ES-I3 (cell line): ENCODE measurements around the gene RBM39.

Experiments
- H3K36me3 ChIP-seq: 2 replicates; pipeline ENCODE4 v1.6.1; 2013; ENCODE audit warnings: mild to moderate bottlenecking, low read length, control low read depth, moderate library complexity; ENCODE audit not compliant: insufficient read depth
- H3K4me1 ChIP-seq: 2 replicates; pipeline ENCODE4 v1.6.1; 2013; ENCODE audit warnings: mild to moderate bottlenecking, control low read depth, low read length; ENCODE audit not compliant: insufficient read depth
- H3K9ac ChIP-seq: 2 replicates; pipeline ENCODE4 v1.6.1; 2013; ENCODE audit warnings: low read depth, mild to moderate bottlenecking, low read length, moderate library complexity
- H3K9me3 ChIP-seq: 2 replicates; pipeline ENCODE4 v1.6.1; 2013; ENCODE audit warnings: mild to moderate bottlenecking, low read length, moderate library complexity; ENCODE audit not compliant: control insufficient read depth, insufficient read depth

Gene RBM39

GRCh38 chr20:35664466-35665206, 77.4 kb downstream of the RBM39 start, which contains the start of the genes CPNE1 and RBM12:
CPNE1 (minus strand) TSS chr20:35664900; CDS start chr20:35632923, 31,977 bp downstream.
RBM12 (minus strand) TSS chr20:35664900; CDS start chr20:35655322, 9,578 bp downstream.
- Histone ChIP-seq H3K4me1 (peaks cover 18% of the 10 kb centered on the region; the same call in 1 of the 2 replicates), H3K9me3 (no peaks in the 10 kb centered on the region), H3K9ac (peak within 1 kb of the TSS; percentile 89), H3K36me3 (peaks cover 6% of the 10 kb centered on the region)

GRCh38 chr20:35663516-35664465, 78.3 kb downstream of the RBM39 start:
- Histone ChIP-seq H3K4me1 (peaks cover 18% of the 10 kb centered on the region; the same call in 1 of the 2 replicates), H3K9ac (peak overlapping the region; percentile 89), H3K36me3 (no peaks in the 10 kb centered on the region), H3K9me3 (no peaks in the 10 kb centered on the region)

- H3K36me3 ChIP-seq: no peaks in the 10 kb centered on the region
- H3K9ac ChIP-seq: peak overlapping the region; percentile 22; the same call in 1 of the 2 replicates
- H3K4me1 ChIP-seq: peaks cover 18% of the 10 kb centered on the region; the same call in 1 of the 2 replicates
- H3K9me3 ChIP-seq: no peaks in the 10 kb centered on the region
Measured at GRCh38 chr20:35662551-35662950, 79.5 kb downstream of the RBM39 start.

GRCh38 chr20:35661908-35662307, 80.2 kb downstream of the RBM39 start:
- Histone ChIP-seq H3K36me3 (no peaks in the 10 kb centered on the region), H3K4me1 (peaks cover 18% of the 10 kb centered on the region; the same call in 1 of the 2 replicates), H3K9ac (no peak overlapping the region), H3K9me3 (no peaks in the 10 kb centered on the region)

DNA sequence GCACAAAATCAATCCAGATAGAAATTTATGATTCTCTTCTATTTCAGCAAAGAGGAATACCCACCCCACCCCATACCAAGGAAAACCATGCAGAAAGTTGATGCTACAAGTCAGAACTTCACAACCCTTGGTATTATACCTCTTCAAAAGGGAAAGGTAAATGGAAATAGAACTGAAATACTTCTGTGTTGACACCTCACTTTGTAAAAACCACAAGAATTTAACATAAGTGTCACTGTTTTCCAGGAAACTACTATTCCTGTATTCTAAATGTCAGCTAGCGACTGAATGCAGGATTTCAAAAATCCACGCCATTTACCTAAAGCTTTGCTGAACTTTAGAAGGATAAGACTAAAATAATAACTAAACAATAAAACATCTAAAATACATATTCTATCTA, 81.0 kb downstream of the RBM39 start:
- H3K9ac ChIP-seq: no peak overlapping the region
- no peaks in the 10 kb centered on the region for H3K36me3 ChIP-seq
- no peaks in the 10 kb centered on the region for H3K9me3 ChIP-seq
- H3K4me1 ChIP-seq: peaks cover 18% of the 10 kb centered on the region; the same call in 1 of the 2 replicates

DNA sequence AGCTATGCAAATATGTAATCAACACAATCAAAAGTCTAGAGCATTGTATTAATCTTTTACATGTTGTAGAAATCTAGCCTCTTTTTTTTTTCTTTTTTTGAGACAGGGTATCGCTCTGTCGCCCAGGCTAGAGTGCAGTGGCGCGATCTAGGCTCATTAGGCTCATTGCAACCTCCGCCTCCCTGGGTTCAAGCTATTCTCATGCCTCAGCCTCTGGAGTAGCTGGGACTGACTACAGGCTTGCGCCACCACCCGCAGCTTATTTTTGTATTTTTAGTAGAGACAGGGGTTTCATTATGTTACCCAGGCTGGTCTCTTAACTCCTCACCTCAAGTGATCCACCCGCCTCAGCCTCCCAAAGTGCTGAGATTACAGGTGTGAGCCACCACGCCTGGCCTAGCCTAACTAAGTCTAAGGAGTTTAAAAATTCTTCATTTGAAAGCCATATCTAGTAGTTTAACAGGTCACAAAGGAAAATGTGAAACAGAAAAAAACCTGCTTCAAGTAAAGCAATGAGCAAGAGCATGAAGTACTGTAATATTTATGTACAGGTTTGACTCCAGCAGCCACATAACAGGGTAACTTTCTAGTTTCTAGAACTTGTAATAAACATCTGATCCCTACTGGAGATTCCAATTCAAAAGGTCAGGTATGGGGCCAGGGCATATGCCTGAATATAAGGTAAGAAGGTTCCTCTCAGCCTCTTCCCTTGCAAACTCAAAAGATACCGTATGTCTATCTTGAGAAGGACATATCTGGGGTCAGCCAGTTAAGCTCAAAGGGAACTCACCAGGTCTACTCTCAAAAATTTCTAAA, 81.7 kb downstream of the RBM39 start:
- peaks cover 18% of the 10 kb centered on the region; the same call in 1 of the 2 replicates for H3K4me1 ChIP-seq
- H3K9me3 ChIP-seq: no peaks in the 10 kb centered on the region
- H3K9ac ChIP-seq: no peak overlapping the region
- no peaks in the 10 kb centered on the region; the same call in 1 of the 2 replicates for H3K36me3 ChIP-seq

DNA sequence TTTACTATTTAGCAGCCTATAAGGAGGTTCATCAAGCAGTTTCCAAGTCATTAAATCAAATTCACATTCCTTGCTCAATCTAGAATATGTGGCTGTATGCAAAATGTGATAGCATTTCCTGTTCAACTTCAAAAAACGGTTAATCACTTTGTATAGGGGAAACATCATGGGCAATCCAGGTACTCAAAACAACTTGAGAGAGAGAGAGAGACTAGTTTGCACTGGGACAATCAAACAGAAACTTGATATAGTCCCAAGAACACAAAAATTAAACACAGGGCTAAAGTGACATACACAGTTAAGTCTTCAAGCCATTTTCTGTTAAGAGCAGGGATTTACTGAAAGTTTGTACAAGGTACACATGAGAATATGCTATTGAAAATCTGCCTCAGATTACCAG, 84.8 kb downstream of the RBM39 start:
- no peak overlapping the region for H3K9ac ChIP-seq
- peaks cover 14% of the 10 kb centered on the region; the same call in 1 of the 2 replicates for H3K36me3 ChIP-seq
- H3K4me1 ChIP-seq: peaks cover 14% of the 10 kb centered on the region; the same call in 1 of the 2 replicates
- H3K9me3 ChIP-seq: no peaks in the 10 kb centered on the region

GRCh38 chr20:35654415-35654814, 87.6 kb downstream of the RBM39 start:
- Histone ChIP-seq H3K9me3 (no peaks in the 10 kb centered on the region), H3K4me1 (no peaks in the 10 kb centered on the region), H3K9ac (no peak overlapping the region), H3K36me3 (peaks cover 14% of the 10 kb centered on the region; the same call in 1 of the 2 replicates)

GRCh38 chr20:35653893-35654292, 88.2 kb downstream of the RBM39 start:
- H3K9me3 ChIP-seq: no peaks in the 10 kb centered on the region
- no peaks in the 10 kb centered on the region for H3K4me1 ChIP-seq
- peaks cover 14% of the 10 kb centered on the region; the same call in 1 of the 2 replicates for H3K36me3 ChIP-seq
- H3K9ac ChIP-seq: no peak overlapping the region
